ENCODE data around the gene PEX11G.

PEX11G gene

GRCh38 chr19:7500811-7501450 is 12.1 kb upstream of the PEX11G start:
- FAIRE-seq (peak; percentile 96), DNase-seq (ENCODE audit: low spot score) (peak; percentile 87)

GRCh38 chr19:7497292-7497691 is 8.5 kb upstream of the PEX11G start:
- no peak for DNase-seq (ENCODE audit: low spot score)
- no peak for FAIRE-seq

GRCh38 chr19:7494416-7495098 is 5.7 kb upstream of the PEX11G start:
- no peak for FAIRE-seq
- DNase-seq (ENCODE audit: low spot score), result no peak

- no peak for FAIRE-seq
- DNase-seq (ENCODE audit: low spot score), result no peak
Observed at GRCh38 chr19:7492558-7492957, 3.7 kb upstream of the PEX11G start.

- no peak for DNase-seq (ENCODE audit: low spot score)
- FAIRE-seq, result no peak
Observed at GRCh38 chr19:7492142-7492541, 3.3 kb upstream of the PEX11G start.

- DNase-seq (ENCODE audit: low spot score) (no peak), FAIRE-seq (no peak)
Observed at GRCh38 chr19:7489609-7490044, 792 bp upstream of the PEX11G start.

- no peak for FAIRE-seq
- no peak for DNase-seq (ENCODE audit: low spot score)
Observed at GRCh38 chr19:7486923-7487322, 1.9 kb downstream of the PEX11G start.

- FAIRE-seq, result no peak
- DNase-seq (ENCODE audit: low spot score), result no peak
Observed at GRCh38 chr19:7483720-7484201, 5.1 kb downstream of the PEX11G start.

GRCh38 chr19:7482584-7483439 is 6.0 kb downstream of the PEX11G start:
- DNase-seq (ENCODE audit: low spot score) (no peak), FAIRE-seq (no peak)

- no peak for DNase-seq (ENCODE audit: low spot score)
- FAIRE-seq, result no peak
Observed at GRCh38 chr19:7480970-7481255, 7.9 kb downstream of the PEX11G start.

- DNase-seq (ENCODE audit: low spot score) (no peak), FAIRE-seq (no peak)
Observed at GRCh38 chr19:7480222-7480969, 8.4 kb downstream of the PEX11G start.

- DNase-seq (ENCODE audit: low spot score) (no peak), FAIRE-seq (no peak)
Observed at GRCh38 chr19:7478843-7479227, 10.0 kb downstream of the PEX11G start.

GRCh38 chr19:7478173-7478842 is 10.5 kb downstream of the PEX11G start:
- FAIRE-seq, result no peak

GRCh38 chr19:7477758-7478157 is 11.1 kb downstream of the PEX11G start:
- DNase-seq (ENCODE audit: low spot score) (no peak), FAIRE-seq (no peak)

More at GRCh38 chr19:7478173-7478842, 10.5 kb downstream of the PEX11G start:
- no peak for DNase-seq (ENCODE audit: low spot score)

GRCh38 chr19:7476777-7477494 is 11.9 kb downstream of the PEX11G start:
- DNase-seq (ENCODE audit: low spot score), result no peak
- no peak for FAIRE-seq

GRCh38 chr19:7476241-7476640 is 12.6 kb downstream of the PEX11G start:
- FAIRE-seq (no peak), DNase-seq (ENCODE audit: low spot score) (no peak)

- DNase-seq (ENCODE audit: low spot score) (no peak), FAIRE-seq (no peak)
Observed at GRCh38 chr19:7475665-7476064, 13.2 kb downstream of the PEX11G start.

- FAIRE-seq, result no peak
- DNase-seq (ENCODE audit: low spot score), result no peak
Observed at GRCh38 chr19:7471696-7472615, 16.9 kb downstream of the PEX11G start.

Data from urothelium cell line (cell line).